ENCODE data around the gene CFC1B. TPM values are rescaled to one million over a fixed set of nuclear protein-coding genes. Genes with fewer than 3 reads are reported as not detected.
"Not testable (repeated sequence)": the region's sequence is repeated elsewhere in the genome, so short reads cannot be mapped to it uniquely, and the experiment has no call there.

CFC1B gene
- total and polyA plus RNA-seq, 2 donors (not counting 1 experiment from before 2014, with no cell fraction given): not detected

- DNase-seq (ENCODE audit: low read depth in 2 of 2): not testable (repeated sequence)
These were observed 17.2 kb downstream of the CFC1B start for GRCh38 chr2:130538271-130538670.

GRCh38 chr2:130542789-130543188 lies 21.8 kb downstream of the CFC1B start:
- H3K4me3 ChIP-seq (replicated peaks in 1 of 4; ENCODE audit: control extremely low read depth in 1 of 4, insufficient read depth in 1 of 4, low read depth in 3 of 4, low read length in 4 of 4); DNase-seq (ENCODE audit: low read depth in 2 of 2); H4K20me1 ChIP-seq (ENCODE audit: control insufficient read depth, extremely low read depth, insufficient read depth, low read length); H3K9me3 ChIP-seq (ENCODE audit: control insufficient read depth, insufficient read depth, low read depth, low read length); H3K27me3 ChIP-seq (ENCODE audit: control insufficient read depth, insufficient read depth, low read length); H3K9ac ChIP-seq (ENCODE audit: insufficient read depth, low read length); H3K79me2 ChIP-seq (ENCODE audit: control insufficient read depth, insufficient read depth, low read length); H3K4me2 ChIP-seq (ENCODE audit: extremely low read depth, insufficient read depth, low read length); H3K27ac ChIP-seq (ENCODE audit: insufficient read depth, low read length); H3K4me1 ChIP-seq (ENCODE audit: control insufficient read depth, extremely low read depth, insufficient read depth, low read length); H2AFZ ChIP-seq (ENCODE audit: low read length); H3K36me3 ChIP-seq (ENCODE audit: control insufficient read depth, insufficient read depth, low read length): not testable (repeated sequence)

More at GRCh38 chr2:130538271-130538670, 17.2 kb downstream of the CFC1B start:
- H2AFZ ChIP-seq (ENCODE audit: low read length); H3K36me3 ChIP-seq (ENCODE audit: control insufficient read depth, insufficient read depth, low read length); H3K9me3 ChIP-seq (ENCODE audit: control insufficient read depth, insufficient read depth, low read depth, low read length); H3K4me2 ChIP-seq (ENCODE audit: extremely low read depth, insufficient read depth, low read length); H3K27me3 ChIP-seq (ENCODE audit: control insufficient read depth, insufficient read depth, low read length); H3K9ac ChIP-seq (ENCODE audit: insufficient read depth, low read length); H3K27ac ChIP-seq (ENCODE audit: insufficient read depth, low read length); H3K4me3 ChIP-seq (replicated peaks in 1 of 4; ENCODE audit: control extremely low read depth in 1 of 4, insufficient read depth in 1 of 4, low read depth in 3 of 4, low read length in 4 of 4); H3K79me2 ChIP-seq (ENCODE audit: control insufficient read depth, insufficient read depth, low read length); H4K20me1 ChIP-seq (ENCODE audit: control insufficient read depth, extremely low read depth, insufficient read depth, low read length); H3K4me1 ChIP-seq (ENCODE audit: control insufficient read depth, extremely low read depth, insufficient read depth, low read length): not testable (repeated sequence)

- not testable (repeated sequence) for H3K4me3 ChIP-seq (replicated peaks in 1 of 4; ENCODE audit: control extremely low read depth in 1 of 4, insufficient read depth in 1 of 4, low read depth in 3 of 4, low read length in 4 of 4); H3K36me3 ChIP-seq (ENCODE audit: control insufficient read depth, insufficient read depth, low read length); H3K27ac ChIP-seq (ENCODE audit: insufficient read depth, low read length); H3K9ac ChIP-seq (ENCODE audit: insufficient read depth, low read length); DNase-seq (ENCODE audit: low read depth in 2 of 2); H3K9me3 ChIP-seq (ENCODE audit: control insufficient read depth, insufficient read depth, low read depth, low read length); H3K4me2 ChIP-seq (ENCODE audit: extremely low read depth, insufficient read depth, low read length); H3K27me3 ChIP-seq (ENCODE audit: control insufficient read depth, insufficient read depth, low read length); H2AFZ ChIP-seq (ENCODE audit: low read length); H3K4me1 ChIP-seq (ENCODE audit: control insufficient read depth, extremely low read depth, insufficient read depth, low read length); H4K20me1 ChIP-seq (ENCODE audit: control insufficient read depth, extremely low read depth, insufficient read depth, low read length); H3K79me2 ChIP-seq (ENCODE audit: control insufficient read depth, insufficient read depth, low read length)
These were observed 22.9 kb downstream of the CFC1B start for GRCh38 chr2:130543785-130544528.

- H3K9me3 ChIP-seq (ENCODE audit: control insufficient read depth, insufficient read depth, low read depth, low read length); H3K36me3 ChIP-seq (ENCODE audit: control insufficient read depth, insufficient read depth, low read length); H2AFZ ChIP-seq (ENCODE audit: low read length); DNase-seq (ENCODE audit: low read depth in 2 of 2); H3K79me2 ChIP-seq (ENCODE audit: control insufficient read depth, insufficient read depth, low read length); H3K4me3 ChIP-seq (replicated peaks in 1 of 4; ENCODE audit: control extremely low read depth in 1 of 4, insufficient read depth in 1 of 4, low read depth in 3 of 4, low read length in 4 of 4); H3K27me3 ChIP-seq (ENCODE audit: control insufficient read depth, insufficient read depth, low read length); H3K27ac ChIP-seq (ENCODE audit: insufficient read depth, low read length); H3K9ac ChIP-seq (ENCODE audit: insufficient read depth, low read length); H3K4me2 ChIP-seq (ENCODE audit: extremely low read depth, insufficient read depth, low read length); H4K20me1 ChIP-seq (ENCODE audit: control insufficient read depth, extremely low read depth, insufficient read depth, low read length); H3K4me1 ChIP-seq (ENCODE audit: control insufficient read depth, extremely low read depth, insufficient read depth, low read length): not testable (repeated sequence)
These were observed 24.0 kb downstream of the CFC1B start for GRCh38 chr2:130544978-130545377.

GRCh38 chr2:130548418-130548817 lies 27.4 kb downstream of the CFC1B start:
- H3K4me2 ChIP-seq (ENCODE audit: extremely low read depth, insufficient read depth, low read length); DNase-seq (ENCODE audit: low read depth in 2 of 2); H2AFZ ChIP-seq (ENCODE audit: low read length); H3K9me3 ChIP-seq (ENCODE audit: control insufficient read depth, insufficient read depth, low read depth, low read length); H3K27me3 ChIP-seq (ENCODE audit: control insufficient read depth, insufficient read depth, low read length); H3K9ac ChIP-seq (ENCODE audit: insufficient read depth, low read length); H3K4me3 ChIP-seq (replicated peaks in 1 of 4; ENCODE audit: control extremely low read depth in 1 of 4, insufficient read depth in 1 of 4, low read depth in 3 of 4, low read length in 4 of 4); H3K4me1 ChIP-seq (ENCODE audit: control insufficient read depth, extremely low read depth, insufficient read depth, low read length); H3K36me3 ChIP-seq (ENCODE audit: control insufficient read depth, insufficient read depth, low read length); H3K79me2 ChIP-seq (ENCODE audit: control insufficient read depth, insufficient read depth, low read length); H3K27ac ChIP-seq (ENCODE audit: insufficient read depth, low read length); H4K20me1 ChIP-seq (ENCODE audit: control insufficient read depth, extremely low read depth, insufficient read depth, low read length): not testable (repeated sequence)

- H3K9me3 ChIP-seq (ENCODE audit: control insufficient read depth, insufficient read depth, low read depth, low read length); H4K20me1 ChIP-seq (ENCODE audit: control insufficient read depth, extremely low read depth, insufficient read depth, low read length); H3K4me3 ChIP-seq (replicated peaks in 1 of 4; ENCODE audit: control extremely low read depth in 1 of 4, insufficient read depth in 1 of 4, low read depth in 3 of 4, low read length in 4 of 4); H3K9ac ChIP-seq (ENCODE audit: insufficient read depth, low read length); H3K27ac ChIP-seq (ENCODE audit: insufficient read depth, low read length); DNase-seq (ENCODE audit: low read depth in 2 of 2); H3K4me1 ChIP-seq (ENCODE audit: control insufficient read depth, extremely low read depth, insufficient read depth, low read length); H3K4me2 ChIP-seq (ENCODE audit: extremely low read depth, insufficient read depth, low read length); H3K27me3 ChIP-seq (ENCODE audit: control insufficient read depth, insufficient read depth, low read length); H2AFZ ChIP-seq (ENCODE audit: low read length); H3K79me2 ChIP-seq (ENCODE audit: control insufficient read depth, insufficient read depth, low read length); H3K36me3 ChIP-seq (ENCODE audit: control insufficient read depth, insufficient read depth, low read length): not testable (repeated sequence)
These were observed 28.5 kb downstream of the CFC1B start for GRCh38 chr2:130549475-130549874.

GRCh38 chr2:130554178-130554577 lies 33.2 kb downstream of the CFC1B start:
- not testable (repeated sequence) for DNase-seq (ENCODE audit: low read depth in 2 of 2); H3K4me2 ChIP-seq (ENCODE audit: extremely low read depth, insufficient read depth, low read length); H4K20me1 ChIP-seq (ENCODE audit: control insufficient read depth, extremely low read depth, insufficient read depth, low read length); H3K27me3 ChIP-seq (ENCODE audit: control insufficient read depth, insufficient read depth, low read length); H3K9me3 ChIP-seq (ENCODE audit: control insufficient read depth, insufficient read depth, low read depth, low read length); H3K4me3 ChIP-seq (replicated peaks in 1 of 4; ENCODE audit: control extremely low read depth in 1 of 4, insufficient read depth in 1 of 4, low read depth in 3 of 4, low read length in 4 of 4); H3K9ac ChIP-seq (ENCODE audit: insufficient read depth, low read length); H3K36me3 ChIP-seq (ENCODE audit: control insufficient read depth, insufficient read depth, low read length); H3K27ac ChIP-seq (ENCODE audit: insufficient read depth, low read length); H3K79me2 ChIP-seq (ENCODE audit: control insufficient read depth, insufficient read depth, low read length); H3K4me1 ChIP-seq (ENCODE audit: control insufficient read depth, extremely low read depth, insufficient read depth, low read length); H2AFZ ChIP-seq (ENCODE audit: low read length)

Data from fibroblast of lung (primary cell).